Retinal pigment epithelial cell (primary cell): ENCODE data around the gene KAZALD1.

Source experiments
- DNase-seq: peaks from one replicate; pipeline ENCODE4 v3.0.0-alpha.2; 2010; ENCODE audit warnings: low read depth
- H3K4me3 ChIP-seq: 2 replicates; pipeline ENCODE4 v1.5.1; 2011; ENCODE audit warnings: mild to moderate bottlenecking, low read length, control low read depth, moderate library complexity
- TF ChIP-seq, protein P1 (sequence below): conservative IDR thresholded peaks from 2 replicates; pipeline ENCODE4 v1.5.1; 2011; ENCODE audit warnings: low read depth, low read length, control low read depth, inconsistent platforms

KAZALD1 gene

DNA sequence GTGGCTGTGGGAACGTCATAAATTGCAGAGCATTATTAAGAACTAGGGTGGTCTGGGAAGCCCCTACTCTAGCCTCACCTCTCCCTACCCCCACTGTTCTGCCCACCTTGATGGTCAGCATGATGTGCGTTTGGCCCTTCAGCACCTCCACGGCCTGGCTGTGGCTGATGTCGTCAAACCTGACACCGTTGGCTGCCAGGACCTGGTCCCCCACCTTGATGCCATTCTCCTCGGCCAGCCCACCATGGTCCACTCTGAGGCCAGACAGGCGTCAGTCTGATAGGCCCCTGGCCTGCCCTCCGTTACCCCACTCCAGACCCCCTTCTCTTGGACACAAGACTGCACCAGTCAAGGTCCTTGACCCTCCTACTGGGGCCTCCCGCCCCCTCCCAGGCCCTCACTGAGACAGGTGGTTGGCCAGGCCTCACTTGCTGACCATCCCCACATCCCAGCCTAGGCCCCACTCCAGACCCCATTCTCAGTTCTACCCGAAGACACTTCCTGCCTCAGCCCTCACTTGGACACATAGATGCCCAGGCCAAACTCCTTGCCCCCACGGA lies 40.0 kb upstream of the KAZALD1 start:
- TF ChIP-seq, protein P1, sequence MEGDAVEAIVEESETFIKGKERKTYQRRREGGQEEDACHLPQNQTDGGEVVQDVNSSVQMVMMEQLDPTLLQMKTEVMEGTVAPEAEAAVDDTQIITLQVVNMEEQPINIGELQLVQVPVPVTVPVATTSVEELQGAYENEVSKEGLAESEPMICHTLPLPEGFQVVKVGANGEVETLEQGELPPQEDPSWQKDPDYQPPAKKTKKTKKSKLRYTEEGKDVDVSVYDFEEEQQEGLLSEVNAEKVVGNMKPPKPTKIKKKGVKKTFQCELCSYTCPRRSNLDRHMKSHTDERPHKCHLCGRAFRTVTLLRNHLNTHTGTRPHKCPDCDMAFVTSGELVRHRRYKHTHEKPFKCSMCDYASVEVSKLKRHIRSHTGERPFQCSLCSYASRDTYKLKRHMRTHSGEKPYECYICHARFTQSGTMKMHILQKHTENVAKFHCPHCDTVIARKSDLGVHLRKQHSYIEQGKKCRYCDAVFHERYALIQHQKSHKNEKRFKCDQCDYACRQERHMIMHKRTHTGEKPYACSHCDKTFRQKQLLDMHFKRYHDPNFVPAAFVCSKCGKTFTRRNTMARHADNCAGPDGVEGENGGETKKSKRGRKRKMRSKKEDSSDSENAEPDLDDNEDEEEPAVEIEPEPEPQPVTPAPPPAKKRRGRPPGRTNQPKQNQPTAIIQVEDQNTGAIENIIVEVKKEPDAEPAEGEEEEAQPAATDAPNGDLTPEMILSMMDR, result no peak
- no peak overlapping the region for H3K4me3 ChIP-seq
- DNase-seq, result no peak

DNA sequence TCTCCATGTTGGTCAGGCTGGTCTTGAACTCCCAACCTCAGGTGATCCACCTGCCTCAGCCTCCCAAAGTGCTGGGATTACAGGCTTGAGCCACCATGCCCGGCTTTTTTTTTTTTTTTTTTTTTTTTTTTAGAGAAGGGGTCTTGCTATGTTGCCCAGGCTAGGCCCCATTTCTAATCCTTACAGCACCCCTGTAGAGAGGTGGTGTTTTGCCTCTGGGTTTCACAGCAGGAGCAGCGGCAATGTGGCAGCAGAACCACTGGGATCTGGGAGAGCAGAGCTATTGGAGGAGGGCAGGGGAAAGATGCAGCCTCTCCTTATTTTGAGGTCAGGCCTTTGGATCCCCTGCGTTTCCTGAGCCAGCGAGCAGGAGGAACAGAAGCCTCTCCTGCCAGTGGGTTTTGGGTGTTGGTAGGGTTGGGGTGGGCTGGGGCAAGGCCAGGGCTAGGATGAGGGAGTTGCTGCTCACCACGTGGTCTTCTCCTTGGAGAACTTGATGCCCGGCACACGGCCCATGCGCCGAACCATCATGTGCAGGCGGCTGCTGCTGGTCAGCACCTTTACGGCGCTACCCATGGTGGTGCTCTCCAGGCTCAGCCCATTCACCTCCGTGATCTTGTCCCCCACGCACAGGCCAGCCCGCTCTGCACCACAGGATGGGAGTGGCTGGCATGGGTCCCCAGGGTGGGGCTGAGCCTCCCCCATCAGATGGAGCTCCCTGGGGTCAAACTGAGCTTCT lies 38.7 kb upstream of the KAZALD1 start:
- no peak for DNase-seq
- H3K4me3 ChIP-seq, result no peak overlapping the region
- TF ChIP-seq, protein P1, result no peak

DNA sequence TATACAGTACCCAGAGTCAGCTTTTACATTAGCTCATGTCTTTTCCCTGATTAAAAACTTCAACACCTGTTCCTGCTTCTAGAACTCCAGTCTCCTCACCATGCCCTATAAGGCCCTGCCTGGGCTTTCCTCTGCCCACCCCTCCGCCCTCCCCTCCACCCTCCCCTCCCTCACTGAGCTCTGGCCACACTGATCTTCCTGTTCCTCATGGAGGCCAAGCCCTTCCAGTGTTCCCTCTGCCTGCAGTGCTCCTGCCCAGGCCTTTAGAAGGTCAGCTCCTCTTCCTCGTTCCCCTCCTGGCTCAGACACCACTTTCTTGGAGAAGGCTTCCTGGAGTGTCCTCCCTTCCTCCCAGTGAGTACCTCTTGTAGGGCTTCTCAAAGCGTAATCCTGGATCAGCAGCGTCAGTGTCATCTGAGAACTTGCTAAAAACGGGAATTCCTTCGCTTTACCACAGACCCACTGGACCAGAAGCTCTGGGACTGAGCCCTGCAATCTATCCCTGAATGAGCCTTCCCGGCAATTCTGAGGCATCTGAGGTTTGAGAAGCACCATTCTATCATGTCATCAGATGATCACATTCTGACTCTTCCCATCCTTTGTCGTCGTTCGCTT lies 34.6 kb upstream of the KAZALD1 start:
- H3K4me3 ChIP-seq, result no peak overlapping the region
- no peak for DNase-seq
- TF ChIP-seq, protein P1, result no peak

DNA sequence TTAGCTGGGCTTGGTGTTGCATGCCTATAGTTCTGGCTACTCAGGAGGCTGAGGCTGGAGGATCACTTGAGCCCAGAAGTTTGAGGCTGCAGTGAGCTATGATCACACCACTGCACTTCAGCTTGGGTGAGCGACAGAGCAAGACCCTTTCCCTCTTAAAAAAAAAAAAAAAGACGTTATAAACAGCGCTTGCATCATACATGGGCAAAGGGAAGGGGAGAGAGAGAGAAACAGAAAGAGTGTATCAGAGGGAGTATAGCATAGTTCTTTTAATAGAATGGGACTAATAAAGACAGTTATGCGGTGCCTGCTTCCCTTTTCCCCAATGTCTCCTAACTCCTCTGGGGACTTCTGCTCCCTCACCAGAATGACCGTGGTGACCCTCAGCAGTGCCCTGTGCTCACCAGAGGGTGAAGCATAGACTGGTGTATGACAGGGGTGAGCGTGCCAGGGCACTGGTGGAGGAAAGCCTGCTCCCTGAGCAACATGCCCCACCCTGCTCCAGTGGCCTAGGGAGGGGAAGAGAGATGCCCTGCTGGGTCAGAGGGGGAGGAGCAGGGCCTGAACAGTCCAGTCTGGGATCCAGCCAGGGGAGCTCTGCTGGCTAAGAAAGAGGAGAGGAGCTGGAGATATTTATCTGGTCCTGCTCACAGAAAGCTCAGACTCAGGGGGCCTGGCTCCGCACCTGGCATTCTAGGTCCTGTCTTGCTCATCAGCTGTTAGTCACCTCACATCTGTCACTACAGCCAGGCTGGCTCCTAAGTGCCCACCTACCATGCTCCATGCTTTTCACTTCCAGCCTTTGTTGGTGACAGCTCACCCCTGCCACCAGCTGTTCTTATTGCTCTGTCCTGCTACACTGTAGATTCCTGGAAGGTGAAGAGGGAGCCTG lies 33.1 kb upstream of the KAZALD1 start:
- TF ChIP-seq, protein P1, result no peak
- H3K4me3 ChIP-seq, result no peak overlapping the region
- no peak for DNase-seq

DNA sequence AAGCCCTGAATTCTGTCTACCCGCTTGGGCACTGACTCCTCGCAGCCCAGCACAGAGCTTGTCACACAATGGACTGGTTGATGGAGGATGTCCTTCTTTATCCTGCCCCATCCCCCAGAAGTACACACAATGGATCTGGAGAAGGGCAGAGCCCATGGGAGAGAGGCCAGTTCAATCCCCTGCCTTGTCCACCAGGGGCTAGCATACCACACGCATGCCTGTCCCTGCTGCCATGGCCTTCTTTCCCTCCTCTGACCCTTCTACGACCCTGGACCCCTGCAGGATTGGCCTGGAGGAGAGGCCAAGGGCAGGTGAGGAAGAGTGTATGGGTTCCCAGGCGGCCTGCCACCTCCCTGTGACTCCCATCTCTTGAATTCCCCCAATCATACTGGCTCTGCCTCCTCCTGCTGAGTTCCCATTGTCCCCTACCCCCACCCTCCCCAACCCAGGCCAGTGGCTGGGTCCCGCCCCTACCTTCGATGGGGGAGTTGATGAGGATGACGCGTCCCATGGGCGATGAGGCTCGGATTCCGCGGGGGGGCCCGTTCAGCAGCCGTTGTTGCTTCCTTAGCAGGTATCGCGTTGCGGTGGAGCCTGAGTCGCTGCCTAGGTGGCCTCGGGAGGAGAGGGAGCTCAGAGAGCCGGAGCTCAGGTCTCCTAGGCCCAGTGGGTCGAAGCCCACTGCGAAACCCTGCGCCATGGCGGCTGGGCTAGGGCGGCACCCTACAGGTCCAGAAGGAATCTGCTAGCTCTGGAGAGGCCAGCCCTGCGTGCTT lies 32.1 kb upstream of the KAZALD1 start:
- TF ChIP-seq, protein P1, result peak; percentile 37

DNA sequence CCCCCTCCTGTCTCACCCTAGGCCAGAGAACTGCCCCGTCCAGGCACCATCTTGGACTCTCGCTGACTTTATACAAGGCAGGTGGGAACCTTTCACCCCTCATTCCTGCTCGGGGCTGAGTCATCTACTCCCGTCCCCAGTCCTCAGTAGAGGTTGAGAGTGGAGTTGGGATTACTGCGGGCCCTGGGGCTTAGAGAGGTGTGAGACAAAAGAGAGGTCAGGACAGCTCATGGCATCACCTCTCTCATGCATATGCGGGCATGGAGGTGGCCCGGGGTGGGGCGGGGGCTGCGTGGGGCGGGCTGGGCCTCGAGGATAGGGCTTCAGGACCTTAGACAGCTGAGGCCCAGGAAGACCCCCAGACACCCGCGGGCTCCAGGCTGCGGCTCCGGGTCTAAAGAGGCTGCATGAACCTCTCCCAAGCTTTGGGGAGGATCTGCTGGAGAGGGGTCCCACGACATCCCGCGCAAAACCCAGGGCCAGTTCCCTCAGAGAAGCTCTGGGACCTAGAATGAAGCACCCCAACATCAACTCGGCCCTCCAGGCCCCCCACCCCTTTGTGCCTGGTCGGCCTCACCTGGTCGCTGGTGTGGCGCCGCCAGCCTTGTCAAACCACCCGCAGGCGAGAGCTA lies 31.2 kb upstream of the KAZALD1 start:
- DNase-seq, result no peak
- peak overlapping the region; percentile 84 for H3K4me3 ChIP-seq
- TF ChIP-seq, protein P1, result no peak

More for the DNA sequence above, 32.1 kb upstream of the KAZALD1 start:
- H3K4me3 ChIP-seq, result no peak overlapping the region
- no peak for DNase-seq
